NCI-H345 treated with DMSO at 0.1 percent for 48 hours (cell line): ENCODE measurements around the gene HIF1A.
"Not testable (repeated sequence)": the region's sequence is repeated elsewhere in the genome, so short reads cannot be mapped to it uniquely, and the experiment has no call there.

Experiments
- DNase-seq: peaks from one replicate; lab custom pipeline; 2025; ENCODE audit not compliant: unreplicated experiment; lab: John Stamatoyannopoulos, UW

The HIF1A gene

DNA sequence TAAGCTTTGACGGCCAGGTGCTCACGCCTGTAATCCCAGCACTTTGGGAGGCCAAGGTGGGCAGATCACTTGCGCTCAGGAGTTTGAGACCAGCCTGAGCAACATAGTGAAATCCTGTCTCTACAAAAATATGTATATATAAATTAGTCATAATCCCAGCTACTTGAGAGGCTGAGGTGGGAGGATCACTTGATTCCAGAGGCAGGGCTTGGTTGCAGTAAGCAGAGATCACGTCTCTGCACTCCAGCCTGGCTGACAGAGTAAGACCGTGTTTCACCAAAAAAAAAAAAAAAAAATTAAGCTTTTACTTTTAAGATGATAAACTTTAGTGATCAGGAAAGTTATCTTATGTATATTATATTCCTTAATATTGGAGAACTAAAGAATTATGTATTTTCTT lies 48.9 kb downstream of the HIF1A start:
- no peak for DNase-seq

DNA sequence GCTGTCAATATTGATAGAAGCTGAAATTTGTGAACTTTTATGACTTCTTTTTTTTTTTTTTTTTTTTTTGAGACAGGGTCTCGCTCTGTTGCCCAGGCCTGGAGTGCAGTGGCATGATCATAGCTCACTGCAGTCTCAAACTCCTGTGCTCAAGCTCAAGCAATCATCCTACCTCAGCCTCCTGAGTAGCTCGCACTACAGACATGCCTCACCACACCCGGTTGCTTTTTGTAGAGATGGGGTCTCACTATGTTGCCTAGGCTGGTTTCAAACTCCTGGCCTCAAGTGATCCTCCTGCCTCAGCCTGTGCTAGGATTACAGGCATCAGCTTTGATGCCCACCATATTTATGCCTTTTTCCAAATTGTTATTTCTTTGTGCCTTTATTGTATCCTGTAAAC lies 51.0 kb downstream of the HIF1A start:
- not testable (repeated sequence) for DNase-seq

DNA sequence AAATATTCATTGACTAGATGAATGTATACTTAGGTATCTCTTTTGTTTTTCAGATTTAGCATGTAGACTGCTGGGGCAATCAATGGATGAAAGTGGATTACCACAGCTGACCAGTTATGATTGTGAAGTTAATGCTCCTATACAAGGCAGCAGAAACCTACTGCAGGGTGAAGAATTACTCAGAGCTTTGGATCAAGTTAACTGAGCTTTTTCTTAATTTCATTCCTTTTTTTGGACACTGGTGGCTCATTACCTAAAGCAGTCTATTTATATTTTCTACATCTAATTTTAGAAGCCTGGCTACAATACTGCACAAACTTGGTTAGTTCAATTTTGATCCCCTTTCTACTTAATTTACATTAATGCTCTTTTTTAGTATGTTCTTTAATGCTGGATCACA lies 51.6 kb downstream of the HIF1A start:
- DNase-seq: no peak

DNA sequence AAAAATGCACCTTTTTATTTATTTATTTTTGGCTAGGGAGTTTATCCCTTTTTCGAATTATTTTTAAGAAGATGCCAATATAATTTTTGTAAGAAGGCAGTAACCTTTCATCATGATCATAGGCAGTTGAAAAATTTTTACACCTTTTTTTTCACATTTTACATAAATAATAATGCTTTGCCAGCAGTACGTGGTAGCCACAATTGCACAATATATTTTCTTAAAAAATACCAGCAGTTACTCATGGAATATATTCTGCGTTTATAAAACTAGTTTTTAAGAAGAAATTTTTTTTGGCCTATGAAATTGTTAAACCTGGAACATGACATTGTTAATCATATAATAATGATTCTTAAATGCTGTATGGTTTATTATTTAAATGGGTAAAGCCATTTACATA lies 52.0 kb downstream of the HIF1A start:
- no peak for DNase-seq

DNA sequence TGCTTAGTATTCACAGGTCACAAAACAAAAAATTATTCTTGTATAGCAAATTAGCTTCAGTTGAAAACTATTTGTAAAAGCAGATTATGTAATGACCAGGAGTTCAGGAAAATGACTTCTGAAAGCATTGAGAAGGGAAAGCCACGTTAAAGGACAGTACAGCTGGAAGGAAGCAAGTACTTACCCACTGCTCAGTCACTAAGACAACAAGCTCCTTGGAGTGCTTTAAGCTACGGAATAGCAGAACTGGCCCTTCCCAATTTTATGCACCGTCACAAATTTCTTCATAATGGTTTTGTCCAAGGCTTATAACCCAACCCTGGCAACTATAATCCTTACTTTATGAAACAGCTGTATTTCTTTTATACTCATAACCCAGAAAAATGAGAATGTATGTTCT lies 54.0 kb downstream of the HIF1A start:
- no peak for DNase-seq

DNA sequence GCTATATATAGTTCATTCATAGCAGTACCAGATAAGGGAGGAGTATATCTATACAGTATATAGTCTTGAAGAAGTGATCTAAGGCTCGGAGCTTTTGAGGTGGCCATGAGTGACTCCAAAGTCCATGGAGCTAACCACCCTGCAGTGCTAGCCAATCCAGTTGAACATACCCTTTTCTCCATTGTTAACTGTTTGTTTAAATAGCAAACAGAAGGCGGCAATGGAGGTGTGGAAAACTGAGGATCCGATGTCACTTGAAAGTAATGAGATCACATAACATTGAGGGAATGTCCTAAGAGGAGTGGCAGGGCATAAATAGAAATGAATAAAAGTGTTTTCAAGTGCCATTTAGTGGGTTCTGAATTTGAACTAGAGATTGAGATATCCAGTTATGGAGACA lies 54.6 kb downstream of the HIF1A start:
- DNase-seq: peak; percentile 28

DNA sequence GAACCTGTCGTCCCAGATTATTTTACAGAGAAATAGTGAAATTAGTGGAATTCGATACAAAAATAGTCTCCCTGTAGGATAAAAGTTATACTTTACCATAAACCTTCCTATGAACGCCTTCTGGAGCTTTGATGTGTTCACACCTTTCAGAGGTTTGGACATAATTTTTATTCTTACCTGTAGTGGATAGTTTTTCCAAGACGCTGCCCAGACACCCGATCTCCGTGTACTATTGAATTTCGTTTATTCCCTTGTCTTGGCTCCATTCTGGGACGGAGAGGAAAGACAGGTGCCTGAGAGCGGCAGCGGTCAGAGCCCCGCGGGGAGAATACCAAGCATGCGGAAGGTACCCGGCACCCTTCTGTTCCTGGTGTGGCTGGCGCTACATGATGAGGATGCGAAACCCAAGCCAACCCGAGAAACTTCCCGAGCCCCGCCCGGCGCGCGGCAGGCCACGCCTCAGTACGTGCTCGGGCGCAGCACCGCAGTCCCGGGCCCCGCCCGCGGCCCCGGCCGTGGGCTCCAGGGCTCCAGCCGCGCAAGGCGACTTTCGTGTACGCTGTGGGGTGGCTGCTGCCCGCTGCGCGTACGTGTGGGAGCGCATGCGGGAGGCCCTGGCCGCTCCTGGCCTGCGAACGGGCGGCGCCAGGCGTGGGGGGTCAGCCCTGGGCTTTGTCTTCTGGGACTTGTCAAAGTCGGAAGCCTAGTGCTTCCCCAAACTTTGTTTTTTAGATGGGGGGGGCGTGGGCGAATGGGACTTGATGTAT lies 55.6 kb downstream of the HIF1A start:
- DNase-seq: peak; percentile 20

DNA sequence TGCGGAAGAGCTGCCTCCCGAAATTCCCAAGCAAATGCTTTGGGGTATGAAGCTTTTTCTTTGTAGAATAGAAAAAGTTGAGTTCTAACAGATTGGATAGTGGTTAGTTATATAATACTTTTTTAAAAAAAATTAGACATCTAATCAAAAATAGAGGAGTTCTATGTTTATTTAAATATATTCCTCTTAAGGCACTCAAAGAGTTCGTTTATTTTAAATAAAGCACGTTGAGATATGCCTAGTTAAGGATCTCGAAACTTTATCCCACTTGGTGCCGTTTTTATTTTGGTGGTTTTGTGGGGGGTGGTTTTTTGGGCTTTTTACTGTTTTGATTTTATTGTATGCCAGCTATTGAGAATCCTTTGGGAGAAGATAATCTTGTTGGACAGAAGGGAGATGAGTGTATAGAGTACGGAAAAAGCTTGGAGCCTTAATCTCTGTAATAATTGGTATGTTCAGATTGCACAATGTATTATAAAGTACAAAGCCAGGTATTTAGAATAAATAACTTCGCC lies 56.2 kb downstream of the HIF1A start:
- no peak for DNase-seq

DNA sequence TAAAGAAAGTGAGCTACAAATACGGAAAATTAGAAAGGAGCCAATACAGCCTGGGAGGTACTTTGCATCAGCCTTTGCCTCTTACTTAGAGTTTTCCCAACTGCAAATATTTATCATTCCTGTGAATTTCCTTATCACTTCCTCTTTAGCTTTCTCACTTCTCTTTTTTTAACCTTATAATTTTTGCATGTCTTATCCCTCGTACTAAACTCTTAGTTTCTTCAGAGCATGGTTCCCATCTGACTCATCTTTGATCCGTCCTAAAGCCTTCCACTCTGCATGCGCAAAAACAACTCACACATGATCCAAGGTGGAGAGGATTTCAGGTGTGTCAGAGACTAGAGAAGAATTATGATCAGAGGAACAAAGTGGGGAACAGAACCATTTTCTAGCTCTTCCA lies 57.3 kb downstream of the HIF1A start:
- no peak for DNase-seq

DNA sequence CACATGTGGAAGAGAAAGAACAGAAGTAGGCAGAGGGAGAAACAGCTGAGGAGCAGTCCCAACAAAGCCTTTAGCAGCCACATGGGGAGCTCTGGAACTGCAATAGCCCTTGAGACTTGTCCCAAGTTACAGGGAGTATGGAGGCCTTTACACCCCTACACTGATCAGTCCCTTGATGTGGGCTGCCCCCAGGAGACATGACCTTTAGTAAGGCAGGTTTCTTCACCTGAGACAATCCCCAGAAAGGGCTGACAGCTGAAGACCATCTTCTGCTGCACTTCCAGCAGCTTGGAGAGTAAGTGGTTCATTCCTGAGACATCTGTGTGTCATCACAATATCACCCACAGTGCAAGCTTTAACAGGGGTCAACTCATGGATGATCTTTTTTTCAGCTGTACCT lies 58.3 kb downstream of the HIF1A start:
- no peak for DNase-seq

DNA sequence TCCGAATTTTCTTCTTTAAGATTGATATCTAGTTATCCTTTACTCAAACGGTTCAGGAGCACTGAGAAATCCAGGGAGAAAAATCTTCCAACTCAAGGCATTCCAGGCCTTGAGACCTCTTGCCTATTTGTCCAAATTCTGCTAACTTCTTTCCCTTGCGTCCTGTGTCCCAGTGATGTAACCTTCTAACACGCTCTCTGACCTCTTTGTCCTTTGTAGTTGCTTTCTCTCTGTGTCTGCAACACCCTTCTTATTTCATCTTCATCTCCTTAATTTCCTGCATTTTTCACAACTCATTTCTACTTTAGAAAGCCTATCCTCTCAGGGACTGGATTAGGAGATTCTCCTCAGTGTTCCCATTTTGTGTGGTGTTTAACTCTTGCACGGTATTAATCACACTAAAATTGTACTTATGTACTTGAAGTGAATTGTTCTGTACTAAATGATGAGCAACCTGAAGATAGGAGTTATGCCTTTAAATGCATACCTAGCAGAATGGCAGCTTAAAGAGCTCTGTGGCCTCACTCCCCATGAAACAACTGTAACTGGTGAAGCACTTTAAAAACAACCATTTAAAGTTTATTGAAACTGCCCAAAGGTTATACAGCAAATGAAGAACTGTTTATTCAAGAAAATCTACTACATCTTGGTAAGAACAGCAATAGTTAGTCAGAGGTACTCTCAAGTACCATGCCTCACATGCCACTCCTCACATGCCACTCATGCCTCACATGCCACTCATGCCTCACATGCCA lies 59.5 kb downstream of the HIF1A start:
- DNase-seq: no peak

DNA sequence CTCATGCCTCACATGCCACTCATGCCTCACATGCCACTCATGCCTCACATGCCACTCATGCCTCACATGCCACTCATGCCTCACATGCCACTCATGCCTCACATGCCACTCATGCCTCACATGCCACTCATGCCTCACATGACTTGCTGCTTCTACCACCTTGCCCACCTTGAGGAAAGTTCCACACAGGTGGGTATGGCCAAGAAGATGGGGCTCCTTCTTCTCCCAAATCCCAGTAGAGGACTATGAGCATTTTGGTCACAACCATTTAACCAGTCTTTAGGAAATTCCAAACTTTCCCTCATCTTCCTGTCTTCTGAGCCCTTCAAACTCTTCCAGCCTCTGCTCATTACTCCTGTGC lies 60.0 kb downstream of the HIF1A start:
- not testable (repeated sequence) for DNase-seq

DNA sequence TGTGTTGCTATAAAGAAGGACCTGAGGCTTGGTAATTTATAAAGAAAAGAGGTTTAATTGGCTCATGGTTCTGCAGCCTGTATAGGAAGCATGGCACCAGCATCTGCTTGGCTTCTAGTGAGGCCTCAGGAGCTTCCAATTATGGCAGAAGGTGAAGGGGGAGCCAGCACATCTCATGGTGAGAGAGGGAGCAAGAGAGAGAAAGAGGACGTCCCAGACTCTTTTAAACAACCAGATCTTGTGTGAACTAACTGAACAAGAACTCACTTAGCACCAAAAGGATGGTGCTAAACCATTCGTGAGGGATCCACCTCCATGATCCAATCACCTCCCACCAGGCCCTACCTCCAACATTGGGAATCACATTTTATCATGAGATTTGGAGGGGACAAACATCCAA lies 60.8 kb downstream of the HIF1A start:
- DNase-seq: no peak

DNA sequence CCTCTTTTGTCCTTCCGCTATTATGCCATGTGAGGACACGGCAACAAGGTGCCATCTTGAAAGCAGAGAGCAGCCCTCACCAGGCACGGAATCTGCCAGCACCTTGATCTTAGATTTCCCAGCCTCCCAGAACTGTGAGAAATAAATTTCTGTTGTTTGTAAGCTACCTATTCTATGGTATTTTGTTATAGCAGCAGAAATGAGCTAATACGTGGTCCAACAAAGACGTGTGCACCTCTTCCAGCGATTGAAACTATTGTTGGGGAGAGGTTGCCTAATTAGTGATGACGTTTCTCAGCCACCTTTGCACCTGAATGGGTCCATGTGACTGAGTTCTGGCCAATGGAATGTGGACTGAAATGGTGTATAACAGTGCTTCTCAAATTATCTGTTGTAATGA lies 64.6 kb downstream of the HIF1A start:
- no peak for DNase-seq

DNA sequence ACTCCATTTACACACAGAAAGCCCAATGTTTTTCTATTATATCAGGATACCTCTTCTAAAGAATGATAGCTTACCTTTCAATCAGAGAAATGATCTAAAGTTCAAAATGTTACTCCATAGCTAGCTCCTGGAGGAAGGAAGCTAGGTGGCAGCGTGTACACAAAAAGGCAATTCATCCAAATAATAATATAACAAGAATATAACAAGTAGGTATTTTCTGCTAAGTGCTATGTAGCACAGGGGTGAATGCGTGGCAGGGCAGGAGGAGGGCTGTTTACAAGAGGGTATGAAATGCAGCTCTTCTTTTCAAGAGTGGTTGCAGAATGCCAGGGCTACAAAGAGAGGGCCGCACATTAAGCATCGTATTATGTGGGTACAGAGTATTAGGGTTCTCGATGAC lies 66.2 kb downstream of the HIF1A start:
- DNase-seq: no peak

DNA sequence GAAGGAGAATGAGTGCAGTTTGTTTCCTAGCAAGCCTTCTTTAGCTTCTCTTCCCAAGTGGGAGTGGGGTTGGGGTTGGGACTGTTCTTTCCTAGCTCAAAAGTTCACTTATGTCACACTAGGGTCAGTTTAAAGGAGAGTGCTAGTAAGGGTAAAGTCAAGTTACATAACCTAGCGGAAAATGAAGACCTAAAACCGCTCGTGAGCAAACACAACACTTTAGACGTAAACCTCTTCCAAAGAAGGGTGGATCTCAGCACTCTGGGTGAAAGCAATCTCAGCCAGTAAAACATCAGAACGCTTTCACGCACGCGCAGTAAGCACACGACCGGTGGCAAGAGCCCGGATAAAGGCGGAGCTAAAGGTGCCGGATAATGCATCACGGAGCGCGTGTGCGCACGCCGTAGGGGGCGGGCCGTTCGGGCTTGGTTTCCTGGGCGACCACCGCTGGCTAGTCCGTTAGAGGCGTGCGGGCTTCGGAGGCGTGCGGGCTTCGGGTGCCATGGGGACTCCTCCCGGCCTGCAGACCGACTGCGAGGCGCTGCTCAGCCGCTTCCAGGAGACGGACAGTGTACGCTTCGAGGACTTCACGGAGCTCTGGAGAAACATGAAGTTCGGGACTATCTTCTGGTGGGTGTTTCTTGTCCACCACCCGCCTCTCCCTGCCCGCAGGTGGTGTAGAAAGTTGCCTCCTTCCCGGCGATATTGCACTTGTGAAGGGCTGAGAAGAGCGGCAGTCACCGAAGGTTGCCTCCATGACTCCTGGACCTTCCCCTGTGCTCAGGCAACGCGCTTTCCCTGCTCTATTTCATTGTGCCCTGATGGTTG lies 66.9 kb downstream of the HIF1A start, which contains the start of gene SNAPC1:
Gene SNAPC1 (plus strand): TSS at position 462 of the 828 bp plus-strand sequence. CDS start 41 bp downstream, at position 503.
- peak; percentile 98 for DNase-seq

DNA sequence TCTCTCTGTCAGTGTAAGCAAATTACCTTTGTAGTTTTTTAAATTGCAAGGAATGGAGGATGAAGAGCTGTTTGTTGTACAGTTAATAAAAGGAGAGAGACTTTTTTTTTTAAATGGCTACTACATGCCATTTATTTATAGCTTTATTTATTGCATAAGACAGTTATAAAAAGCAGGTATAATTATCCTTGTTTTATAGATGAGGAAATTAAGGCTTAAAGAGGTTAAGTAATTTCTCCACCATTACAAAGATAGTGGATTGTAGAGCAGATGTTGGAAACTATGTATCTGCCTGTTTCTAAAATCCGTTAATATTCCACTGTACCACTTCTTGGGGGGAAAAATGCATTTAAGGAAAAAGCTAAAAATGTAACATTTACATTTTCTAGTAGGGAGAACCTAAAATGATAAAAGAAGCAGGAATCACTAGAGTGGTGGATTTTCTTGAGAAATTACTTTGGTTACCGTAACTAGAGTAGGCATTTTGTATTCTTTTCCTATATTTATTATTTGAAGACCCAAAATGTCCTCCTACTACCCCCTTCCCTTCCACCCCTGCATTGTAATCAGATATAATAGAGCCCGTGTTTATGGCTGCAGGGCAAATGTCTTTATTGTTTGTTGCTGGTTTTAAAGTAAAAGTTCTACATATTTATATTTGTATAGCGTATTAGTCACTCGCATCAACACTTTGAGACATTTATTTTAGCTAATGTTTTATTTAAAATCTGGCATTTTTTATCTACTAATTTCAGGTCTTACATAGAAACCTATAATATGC lies 69.2 kb downstream of the HIF1A start:
- no peak for DNase-seq

DNA sequence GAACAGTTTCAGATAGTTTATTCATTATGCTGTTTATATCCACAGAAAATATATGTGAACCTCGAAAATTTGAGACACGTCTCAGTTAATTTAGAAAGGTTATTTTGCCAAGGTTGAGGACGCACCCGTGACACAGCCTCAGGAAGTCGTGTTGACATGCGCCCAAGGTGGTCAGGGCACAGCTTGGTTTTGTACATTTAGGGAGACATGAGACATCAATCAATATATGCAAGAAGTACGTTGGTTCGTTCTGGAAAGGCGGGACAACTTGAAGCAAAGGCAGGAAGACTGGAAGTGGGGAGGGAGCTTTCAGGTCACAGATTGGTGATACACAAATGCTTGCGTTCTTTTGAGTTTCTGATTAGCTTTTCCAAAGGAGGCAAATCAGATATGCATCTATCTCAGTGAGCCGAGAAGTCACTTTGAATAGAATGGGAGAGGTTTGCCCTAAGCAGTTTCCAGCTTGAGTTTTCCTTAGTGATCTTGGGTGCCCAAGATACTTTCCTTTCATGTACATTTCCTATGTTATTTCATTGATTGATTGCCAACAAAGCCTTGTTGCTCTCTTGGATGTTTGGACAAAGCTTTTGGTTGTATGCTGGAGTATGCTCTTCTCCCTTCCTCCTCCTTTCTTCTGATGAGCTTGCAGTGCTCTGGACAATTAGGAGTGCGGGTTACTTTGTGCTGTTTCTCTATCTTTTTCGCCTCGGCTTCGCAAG lies 70.1 kb downstream of the HIF1A start:
- no peak for DNase-seq

DNA sequence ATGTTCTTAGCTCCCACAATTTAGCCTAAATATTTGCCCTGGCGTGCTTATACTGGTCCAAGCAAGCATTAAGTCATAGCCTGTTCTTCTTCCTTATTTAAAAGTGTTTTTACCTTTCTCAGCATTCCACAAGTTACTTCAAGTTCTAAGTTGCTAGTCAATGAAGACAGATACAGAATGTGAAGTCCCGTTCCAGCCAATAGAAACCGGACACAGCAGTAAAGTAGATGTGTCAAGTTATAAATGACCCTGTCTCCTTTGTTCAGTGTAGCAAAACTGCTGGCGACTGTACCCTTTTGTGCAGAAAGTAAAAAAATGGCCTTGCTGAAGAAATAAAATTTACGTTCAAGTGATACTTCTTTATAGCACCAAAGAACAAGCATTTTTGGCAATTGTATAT lies 70.8 kb downstream of the HIF1A start:
- DNase-seq: no peak

DNA sequence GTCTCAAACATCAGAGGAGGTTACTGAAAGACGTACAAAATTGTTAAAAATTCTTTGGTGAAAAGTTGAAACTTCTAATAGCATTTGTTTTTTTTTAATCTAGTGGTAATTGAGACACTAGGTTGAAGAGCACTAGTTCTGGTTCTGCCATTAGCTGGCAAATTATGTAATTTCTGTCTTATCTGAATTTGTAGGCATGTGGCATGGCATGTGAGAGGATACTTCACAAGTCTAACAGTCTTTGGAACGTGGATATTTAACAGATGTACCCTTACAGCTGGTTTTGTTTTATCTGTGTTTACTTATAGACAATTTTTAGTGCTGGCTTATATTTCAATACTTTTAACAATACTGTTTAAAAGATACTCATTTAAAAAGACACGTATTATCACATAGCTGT lies 72.9 kb downstream of the HIF1A start:
- no peak for DNase-seq
